GM06990 (cell line): Measurements from ENCODE around the gene ARV1.
"Not testable (repeated sequence)": the region's sequence is repeated elsewhere in the genome, so short reads cannot be mapped to it uniquely, and the experiment has no call there.

Experiments used
- DNase-seq: peaks from one replicate; pipeline ENCODE4 v3.0.0-alpha.2; 2011; ENCODE audit not compliant: insufficient read length; ENCODE audit errors: extremely low read depth
- H3K27me3 ChIP-seq: replicated peaks from 2 replicates; pipeline ENCODE4 v1.6.0; 2011; ENCODE audit warnings: low read length; ENCODE audit not compliant: control insufficient read depth, insufficient read depth
- H3K36me3 ChIP-seq: 2 replicates; pipeline ENCODE4 v1.5.1; 2011; ENCODE audit warnings: low read length; ENCODE audit not compliant: control insufficient read depth, insufficient read depth
- H3K4me3 ChIP-seq: replicated peaks from 2 replicates; pipeline ENCODE4 v1.5.1; 2011; ENCODE audit warnings: low read depth, mild to moderate bottlenecking, control low read depth, low read length
- TF ChIP-seq, protein P1 (sequence below): IDR thresholded peaks from 2 replicates; pipeline ENCODE4 v1.5.1; 2011; ENCODE audit warnings: low read length, control low read depth, mild to moderate bottlenecking, inconsistent platforms; ENCODE audit not compliant: insufficient read depth, poor library complexity, severe bottlenecking

Gene ARV1

GRCh38 chr1:231041719-231042261 is 62.9 kb downstream of the ARV1 start:
- Histone ChIP-seq H3K36me3 (no peaks in the 10 kb centered on the region), H3K4me3 (no peak overlapping the region), H3K27me3 (peaks cover 1% of the 10 kb centered on the region; the same call in 1 of the 2 replicates)
- TF ChIP-seq, protein P1, sequence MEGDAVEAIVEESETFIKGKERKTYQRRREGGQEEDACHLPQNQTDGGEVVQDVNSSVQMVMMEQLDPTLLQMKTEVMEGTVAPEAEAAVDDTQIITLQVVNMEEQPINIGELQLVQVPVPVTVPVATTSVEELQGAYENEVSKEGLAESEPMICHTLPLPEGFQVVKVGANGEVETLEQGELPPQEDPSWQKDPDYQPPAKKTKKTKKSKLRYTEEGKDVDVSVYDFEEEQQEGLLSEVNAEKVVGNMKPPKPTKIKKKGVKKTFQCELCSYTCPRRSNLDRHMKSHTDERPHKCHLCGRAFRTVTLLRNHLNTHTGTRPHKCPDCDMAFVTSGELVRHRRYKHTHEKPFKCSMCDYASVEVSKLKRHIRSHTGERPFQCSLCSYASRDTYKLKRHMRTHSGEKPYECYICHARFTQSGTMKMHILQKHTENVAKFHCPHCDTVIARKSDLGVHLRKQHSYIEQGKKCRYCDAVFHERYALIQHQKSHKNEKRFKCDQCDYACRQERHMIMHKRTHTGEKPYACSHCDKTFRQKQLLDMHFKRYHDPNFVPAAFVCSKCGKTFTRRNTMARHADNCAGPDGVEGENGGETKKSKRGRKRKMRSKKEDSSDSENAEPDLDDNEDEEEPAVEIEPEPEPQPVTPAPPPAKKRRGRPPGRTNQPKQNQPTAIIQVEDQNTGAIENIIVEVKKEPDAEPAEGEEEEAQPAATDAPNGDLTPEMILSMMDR, result no peak
- DNase-seq, result no peak

DNA sequence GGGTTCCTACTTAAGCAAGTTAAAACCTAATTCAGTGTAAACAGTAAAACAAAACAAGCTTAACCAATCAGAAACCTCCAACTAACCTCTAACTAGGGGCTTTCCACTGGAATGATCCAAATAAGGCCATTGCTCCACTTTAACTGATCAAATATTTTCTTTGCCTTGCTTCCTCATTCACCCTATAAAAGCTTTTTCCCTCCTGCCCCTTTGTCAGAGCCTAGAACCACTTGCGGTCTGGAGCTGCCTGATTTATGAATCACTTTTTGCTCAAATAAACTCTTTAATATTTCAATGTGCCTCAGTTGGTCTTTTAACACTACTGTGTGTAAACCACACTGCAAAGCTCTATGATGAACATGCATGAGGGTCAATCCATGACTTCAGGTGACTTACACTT is 65.7 kb downstream of the ARV1 start:
- Histone ChIP-seq H3K36me3 (no peaks in the 10 kb centered on the region), H3K27me3 (no peaks in the 10 kb centered on the region), H3K4me3 (no peak overlapping the region)
- TF ChIP-seq, protein P1, result no peak
- DNase-seq, result no peak

DNA sequence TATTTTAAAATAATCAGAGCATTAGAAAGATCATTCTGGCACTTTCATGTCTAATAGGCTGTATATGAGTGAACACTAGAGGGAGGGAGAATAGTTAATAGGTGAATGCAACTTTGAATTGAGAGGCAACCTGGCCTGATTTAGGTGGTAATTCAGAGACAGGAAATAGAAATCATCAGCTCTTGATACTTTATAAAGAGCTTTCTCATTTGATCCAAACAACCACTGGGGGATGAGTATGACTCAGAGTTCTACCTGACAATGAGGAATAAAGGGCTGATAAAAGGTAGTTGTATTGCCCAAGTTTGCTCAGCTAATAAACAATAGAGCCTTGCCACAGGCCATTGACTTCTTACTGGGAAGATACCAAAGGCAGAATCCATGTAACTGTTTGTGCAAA is 66.4 kb downstream of the ARV1 start:
- TF ChIP-seq, protein P1, result no peak
- Histone ChIP-seq H3K27me3 (no peaks in the 10 kb centered on the region), H3K4me3 (no peak overlapping the region), H3K36me3 (no peaks in the 10 kb centered on the region)
- no peak for DNase-seq

DNA sequence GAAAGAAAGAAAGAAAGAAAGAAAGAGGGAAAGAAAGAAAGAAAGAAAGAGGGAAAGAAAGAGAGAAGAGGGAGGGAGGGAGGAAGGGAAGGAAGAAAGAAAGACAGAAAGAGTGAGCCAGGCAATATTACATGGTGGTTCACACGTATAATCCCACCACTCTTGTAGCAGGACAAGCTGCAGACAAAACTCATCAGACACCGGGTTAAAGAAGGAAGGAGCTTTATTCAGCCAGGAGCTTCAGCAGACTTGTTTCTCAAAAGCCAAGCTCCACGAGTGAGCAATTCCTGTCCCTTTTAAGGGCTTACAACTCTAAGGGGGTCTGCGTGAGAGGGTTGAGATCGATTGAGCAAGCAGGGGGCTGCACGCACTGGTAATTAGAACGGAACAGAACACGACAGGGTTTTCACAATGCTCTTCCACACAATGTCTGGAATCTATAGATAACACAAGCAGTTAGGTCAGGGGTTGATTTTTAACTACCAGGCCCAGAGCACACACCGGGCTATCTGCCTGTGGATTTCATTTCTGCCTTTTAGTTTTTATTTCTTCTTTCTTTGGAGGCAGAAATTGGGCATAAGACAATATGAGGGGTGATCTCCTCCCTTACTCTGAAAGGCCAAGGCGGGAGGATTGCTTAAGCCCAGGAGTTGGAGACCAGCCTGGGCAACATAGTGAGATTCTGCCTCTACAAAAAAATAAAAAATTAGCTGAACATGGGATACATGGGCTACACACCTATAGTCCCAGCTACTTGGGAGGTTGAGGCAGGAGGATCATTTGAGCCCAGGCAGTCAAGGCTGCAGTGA is 67.2 kb downstream of the ARV1 start:
- H3K4me3 ChIP-seq, DNase-seq, H3K36me3 ChIP-seq, H3K27me3 ChIP-seq: not testable (repeated sequence)

GRCh38 chr1:231046730-231047395 is 68.0 kb downstream of the ARV1 start:
- no peak overlapping the region for H3K4me3 ChIP-seq
- H3K27me3 ChIP-seq, result no peaks in the 10 kb centered on the region
- DNase-seq, result no peak
- no peaks in the 10 kb centered on the region for H3K36me3 ChIP-seq
- TF ChIP-seq, protein P1, result no peak

DNA sequence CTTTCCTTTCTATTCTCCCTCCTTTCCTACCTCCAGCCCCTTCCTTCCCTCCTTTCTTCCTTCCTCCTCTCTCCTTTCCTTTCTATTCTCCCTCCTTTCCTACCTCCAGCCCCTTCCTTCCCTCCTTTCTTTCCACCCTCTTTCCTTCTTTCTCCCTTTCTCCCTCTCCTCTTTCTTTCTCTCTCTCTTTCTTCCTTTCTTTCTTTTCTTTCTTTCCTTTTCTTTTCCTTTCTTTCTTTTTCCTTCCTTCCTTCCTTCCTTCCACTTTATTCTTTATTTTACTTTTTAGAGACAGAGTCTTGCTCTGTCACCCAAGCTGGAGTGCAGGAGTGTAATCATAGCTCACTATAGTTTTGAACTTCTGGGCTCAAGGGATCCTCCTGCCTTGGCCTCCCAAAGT is 68.6 kb downstream of the ARV1 start:
- not testable (repeated sequence) for H3K27me3 ChIP-seq, H3K36me3 ChIP-seq, DNase-seq, H3K4me3 ChIP-seq

DNA sequence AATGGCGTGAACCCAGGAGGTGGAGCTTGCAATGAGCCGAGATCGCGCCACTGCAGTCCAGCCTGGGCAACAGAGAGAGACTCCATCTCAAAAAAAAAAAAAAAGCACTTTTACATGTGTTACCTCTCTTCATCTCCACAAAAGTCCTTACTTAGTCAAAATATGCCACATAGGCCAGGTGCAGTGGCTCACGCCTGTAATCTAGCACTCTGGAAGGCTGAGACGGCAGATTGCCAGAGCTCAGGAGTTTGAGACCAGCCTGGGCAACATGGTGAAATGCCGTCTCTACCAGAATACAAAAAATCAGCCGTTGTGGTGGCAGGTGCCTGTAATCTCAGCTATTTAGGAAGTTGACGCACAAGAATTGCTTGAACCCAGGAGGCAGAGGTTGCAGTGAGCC is 69.5 kb downstream of the ARV1 start:
- DNase-seq, H3K27me3 ChIP-seq, H3K4me3 ChIP-seq, H3K36me3 ChIP-seq: not testable (repeated sequence)
